ENCODE results near the gene ZC3HAV1.
A peak's percentile ranks its signal among the peaks of the same experiment; 100 is the strongest.
"Not testable (repeated sequence)": the region's sequence is repeated elsewhere in the genome, so short reads cannot be mapped to it uniquely, and the experiment has no call there.

Gene ZC3HAV1

DNA sequence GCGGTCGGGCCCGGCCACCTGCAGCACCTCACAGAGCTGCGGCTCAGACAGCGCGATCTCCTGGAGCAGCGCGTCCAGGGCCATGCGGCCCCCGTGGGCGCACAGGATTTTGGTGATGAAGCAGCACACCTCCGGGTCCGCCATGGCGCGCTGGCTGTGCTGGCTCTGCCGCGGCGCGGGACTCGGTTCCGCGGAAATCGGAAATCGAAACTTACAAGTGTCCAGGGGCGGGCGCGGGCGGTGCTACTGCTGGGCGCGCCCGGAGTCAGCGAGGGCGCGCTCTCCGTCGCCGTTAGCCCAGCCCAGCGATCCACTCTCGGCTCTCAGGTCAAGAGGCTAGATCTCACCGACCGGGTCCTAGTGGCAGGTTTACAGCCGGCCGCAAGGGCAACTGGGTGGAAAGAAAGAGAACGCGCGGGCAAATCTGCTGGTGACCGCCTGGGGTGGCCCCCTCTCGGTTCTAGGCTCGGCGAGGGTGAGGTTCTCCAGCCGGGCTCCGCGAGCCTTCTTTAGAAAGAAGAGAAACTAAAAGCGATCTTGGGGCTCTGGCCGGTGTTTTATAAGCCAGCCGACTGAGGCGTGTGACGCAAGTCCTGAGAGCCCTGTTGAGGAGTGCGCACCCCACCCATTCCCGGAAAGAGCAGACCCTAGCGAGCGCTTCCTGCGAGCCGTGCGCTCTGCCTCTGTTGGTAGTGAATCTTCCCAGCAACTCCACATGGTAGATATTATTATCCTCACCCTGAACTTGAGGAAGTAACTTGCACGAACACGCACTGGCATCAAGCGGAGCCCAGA lies at the start of gene ZC3HAV1:
TSS of gene ZC3HAV1 (minus strand) at position 533 of the 795 bp plus-strand sequence. CDS start at position 144, 389 bp downstream.
- DNase-seq (ENCODE audit: low read depth): peak; percentile 90

DNA sequence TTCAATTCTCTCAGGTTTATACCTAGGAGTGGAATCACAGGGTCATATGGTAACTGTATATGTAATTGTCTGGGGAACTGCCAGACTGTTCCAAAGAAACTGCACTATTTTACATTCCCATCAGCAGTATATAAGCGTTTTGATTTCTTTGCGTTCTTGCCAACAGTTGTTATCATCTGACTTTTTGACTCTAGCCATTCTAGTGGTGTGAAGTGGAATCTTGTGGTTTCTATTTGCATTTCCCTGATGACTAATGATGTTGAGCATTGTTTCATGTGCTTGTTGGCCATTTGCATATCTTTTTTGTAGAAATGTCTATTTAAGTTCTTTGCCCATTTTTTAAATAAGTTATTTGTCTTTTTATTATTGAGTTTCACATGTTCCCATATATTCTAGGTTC lies 44.3 kb upstream of the ZC3HAV1 start:
- DNase-seq (ENCODE audit: low read depth): no peak

DNA sequence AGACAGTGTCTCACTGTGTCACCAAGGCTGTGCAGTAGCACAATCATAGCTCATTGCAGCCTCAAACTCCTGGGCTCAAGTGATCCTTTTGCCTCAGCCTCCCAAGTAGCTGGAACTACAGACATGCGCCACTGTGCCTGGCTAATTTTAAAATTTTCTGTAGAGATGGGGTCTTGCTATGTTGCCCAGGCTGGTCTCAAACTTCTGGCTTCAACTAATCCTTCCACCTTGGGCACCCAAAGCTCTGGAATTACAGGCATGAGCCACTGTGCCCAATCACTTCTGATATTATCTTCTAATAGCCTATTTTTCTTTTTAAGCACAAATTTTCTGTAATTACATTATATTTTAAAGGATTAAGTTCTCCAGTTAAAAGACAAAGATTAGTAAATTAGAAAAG lies 42.6 kb upstream of the ZC3HAV1 start:
- no peak for DNase-seq (ENCODE audit: low read depth)

DNA sequence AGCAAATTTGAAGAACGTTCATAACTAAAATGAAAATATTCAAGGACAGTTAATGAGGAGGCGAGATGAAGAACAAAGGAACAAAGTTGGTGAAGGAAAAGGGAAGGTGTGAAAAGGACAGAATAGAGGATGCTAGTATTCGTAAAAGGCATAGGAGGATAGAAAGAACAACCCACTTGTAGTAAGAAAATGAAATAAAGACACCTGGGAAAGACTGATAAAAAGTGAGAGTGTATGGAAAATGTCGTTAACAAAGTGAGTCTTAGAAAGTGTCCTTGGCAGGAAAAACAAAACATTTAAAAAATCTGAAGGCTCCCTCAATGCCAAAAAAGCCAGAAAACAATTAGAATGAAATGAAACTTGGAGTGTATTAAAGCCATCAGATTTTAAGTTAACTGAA lies 29.6 kb upstream of the ZC3HAV1 start:
- DNase-seq (ENCODE audit: low read depth): no peak

DNA sequence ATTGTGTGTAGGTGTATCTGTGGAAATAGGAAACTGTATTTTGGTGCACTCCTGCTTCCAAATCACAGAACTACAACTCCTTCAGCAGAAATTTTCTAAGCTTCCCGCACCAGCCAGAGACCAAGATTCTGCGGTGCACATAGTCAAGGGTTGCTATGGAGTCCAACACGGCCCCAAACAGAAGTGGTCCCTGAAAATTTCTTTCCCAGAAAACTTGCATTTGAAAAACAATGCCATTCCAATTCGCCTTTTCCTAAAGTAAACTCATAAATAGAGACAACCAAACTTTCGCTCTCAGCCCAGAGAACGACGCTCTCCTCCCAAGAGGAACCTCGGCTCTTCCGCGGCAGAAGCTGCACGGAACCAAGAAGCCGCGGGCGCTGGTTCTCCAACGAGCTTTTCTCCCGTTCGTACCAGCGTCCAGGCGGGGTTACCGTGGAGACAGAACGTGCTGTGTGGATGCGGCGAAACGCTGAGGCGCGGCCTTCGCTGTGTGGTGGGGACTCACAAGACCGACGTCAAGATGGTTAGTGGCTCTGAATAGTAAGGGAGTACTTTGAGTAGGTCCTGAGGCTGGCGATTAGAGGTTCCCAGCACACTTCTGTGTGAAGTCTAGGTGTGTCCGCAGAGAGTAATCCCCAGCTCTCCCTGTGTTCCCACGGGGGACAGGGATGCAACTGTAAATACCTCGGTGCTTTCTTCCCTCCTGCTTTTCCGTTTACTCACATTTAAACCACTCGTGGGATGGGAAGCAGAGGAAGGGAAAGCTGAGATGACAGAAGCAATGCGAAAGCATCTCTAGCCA lies 24.0 kb upstream of the ZC3HAV1 start:
- peak; percentile 87 for DNase-seq (ENCODE audit: low read depth)

DNA sequence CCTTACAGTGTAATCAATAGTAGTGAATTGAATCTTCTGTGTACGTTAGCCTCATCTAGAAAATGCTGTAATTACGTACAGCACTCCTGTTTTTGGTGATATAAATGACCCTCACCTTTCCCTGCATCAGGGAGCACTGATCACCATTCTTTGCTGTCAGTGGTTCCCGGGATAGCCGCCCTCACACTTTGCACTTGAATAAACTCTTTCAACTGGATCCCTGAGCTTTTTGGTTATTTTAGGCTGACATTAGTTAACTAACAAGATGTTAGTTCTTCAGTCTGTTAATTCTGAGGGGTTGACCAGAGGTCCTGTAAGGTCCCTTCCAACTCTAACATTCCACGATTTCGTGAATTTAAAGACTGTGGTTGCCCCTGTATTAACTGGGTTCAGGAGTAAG lies 23.4 kb upstream of the ZC3HAV1 start:
- no peak for DNase-seq (ENCODE audit: low read depth)

DNA sequence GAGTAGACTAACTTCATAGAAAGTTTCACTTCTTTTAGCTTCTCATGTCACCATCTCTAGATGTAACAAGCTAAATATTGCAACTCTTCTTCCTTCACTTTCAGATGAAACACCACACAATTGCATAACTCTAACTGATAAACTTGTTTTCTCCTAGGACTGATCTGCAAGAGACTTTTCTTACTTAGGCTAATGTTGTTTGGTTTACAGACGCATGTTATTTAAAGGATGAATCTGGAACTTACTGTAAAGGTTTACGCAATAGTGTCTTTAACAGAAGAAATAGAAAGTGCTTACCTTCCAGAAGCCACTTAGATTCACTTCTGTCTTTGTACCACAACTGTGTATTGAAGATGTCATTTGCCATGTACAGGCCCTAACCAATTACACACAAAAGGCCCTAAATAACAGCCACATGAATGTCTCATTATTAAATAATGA lies 22.1 kb upstream of the ZC3HAV1 start:
- no peak for DNase-seq (ENCODE audit: low read depth)

DNA sequence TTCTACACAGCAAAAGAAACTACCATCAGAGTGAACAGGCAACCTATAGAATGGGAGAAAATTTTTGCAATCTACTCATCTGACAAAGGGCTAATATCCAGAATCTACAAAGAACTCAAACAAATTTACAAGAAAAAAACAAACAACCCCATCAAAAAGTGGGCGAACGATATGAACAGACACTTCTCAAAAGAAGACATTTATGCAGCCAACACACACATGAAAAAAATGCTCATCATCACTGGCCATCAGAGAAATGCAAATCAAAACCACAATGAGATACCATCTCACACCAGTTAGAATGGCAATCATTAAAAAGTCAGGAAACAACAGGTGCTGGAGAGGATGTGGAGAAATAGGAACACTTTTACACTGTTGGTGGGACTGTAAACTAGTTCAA lies 20.3 kb upstream of the ZC3HAV1 start:
- not testable (repeated sequence) for DNase-seq (ENCODE audit: low read depth)

DNA sequence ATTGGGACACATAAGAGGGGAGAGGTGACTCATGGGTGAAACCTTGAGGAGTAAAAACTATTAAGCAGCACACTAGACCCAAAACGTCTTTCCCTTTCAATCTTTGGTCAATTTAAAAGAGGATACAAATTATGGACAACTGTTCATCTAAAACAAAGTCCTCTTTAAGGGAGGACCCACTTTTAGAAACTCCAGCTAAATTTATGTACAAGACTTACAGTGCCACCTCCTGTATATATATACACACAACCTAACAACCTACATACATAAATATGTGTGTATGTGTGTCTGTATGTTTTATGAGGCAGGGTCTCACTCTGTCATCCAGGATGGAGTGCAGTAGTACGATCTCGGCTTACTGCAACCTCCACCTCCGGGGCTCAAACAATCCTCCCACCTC lies 18.1 kb upstream of the ZC3HAV1 start:
- DNase-seq (ENCODE audit: low read depth): peak; percentile 6

DNA sequence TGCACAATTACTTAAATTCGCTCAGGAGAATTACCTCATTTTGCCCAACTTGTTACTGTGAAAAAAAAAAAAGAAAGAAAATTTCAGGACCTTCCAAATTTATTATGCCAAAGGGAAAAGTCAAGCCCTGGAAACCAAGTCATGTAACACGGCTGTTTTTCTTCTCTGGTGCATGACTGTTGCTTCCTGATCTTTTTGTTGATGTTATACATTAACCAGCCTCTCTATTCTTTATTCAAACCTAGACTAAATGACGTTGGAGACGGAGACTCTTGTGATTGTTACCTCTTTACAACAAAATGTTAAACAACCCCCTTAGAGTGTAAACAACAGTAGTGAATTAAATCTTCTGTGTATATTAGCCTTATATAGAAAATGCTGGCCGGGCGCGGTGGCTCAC lies 16.1 kb upstream of the ZC3HAV1 start:
- no peak for DNase-seq (ENCODE audit: low read depth)

DNA sequence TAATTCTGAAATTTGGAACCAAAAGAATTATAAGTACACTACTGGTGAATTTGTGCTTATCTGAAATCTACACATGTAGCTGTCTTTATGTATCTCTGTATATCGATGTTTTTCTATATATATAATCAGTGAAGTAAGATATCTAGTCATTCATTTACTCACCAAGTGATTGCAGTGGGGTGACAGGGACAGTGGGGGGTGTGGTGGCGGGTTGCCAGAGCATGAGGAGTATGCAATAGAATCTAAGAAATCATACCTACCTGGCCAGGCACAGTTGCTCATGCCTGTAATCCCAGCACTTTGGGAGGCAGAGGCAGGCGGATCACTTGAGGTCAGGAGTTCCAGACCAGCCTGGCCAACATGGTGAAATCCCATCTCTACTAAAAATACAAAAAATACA lies 15.5 kb upstream of the ZC3HAV1 start:
- DNase-seq (ENCODE audit: low read depth): not testable (repeated sequence)

DNA sequence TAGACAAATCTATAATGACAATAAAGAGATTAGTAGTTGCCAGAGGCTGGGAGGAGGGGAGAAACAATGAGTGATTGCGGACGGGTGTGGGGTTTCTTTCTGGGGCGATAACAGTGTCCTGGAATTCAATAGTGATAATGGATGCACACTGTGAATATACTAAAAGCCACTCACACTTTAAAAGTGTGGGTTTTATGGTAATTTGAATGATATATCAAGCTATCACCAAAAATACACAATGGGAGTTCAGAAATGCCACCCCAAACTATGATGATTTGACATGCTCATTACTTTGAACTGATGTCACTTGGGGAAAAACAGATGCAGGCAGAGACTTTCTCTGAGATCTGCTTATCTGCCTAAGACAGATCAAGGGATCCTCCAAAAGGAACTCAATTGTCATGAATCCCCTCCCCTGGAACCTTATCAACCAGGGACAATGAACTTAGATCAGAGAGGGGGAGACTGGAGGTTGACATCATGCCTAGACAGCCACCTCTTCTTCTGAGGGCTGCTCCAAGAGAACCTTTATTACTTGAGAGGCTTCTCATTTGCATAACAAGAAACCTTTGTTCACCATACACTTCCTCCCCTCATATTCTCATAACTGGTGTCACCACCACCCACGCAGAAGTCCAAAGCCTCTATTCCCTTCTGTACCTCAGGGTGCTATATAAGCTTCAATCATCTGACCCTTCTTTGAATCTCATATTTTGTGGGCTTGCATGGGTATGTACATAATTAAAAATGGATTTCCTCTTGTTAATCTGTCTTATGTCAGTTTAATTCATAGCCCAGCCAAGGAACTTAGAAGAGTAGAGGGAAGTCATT lies 14.8 kb upstream of the ZC3HAV1 start:
- no peak for DNase-seq (ENCODE audit: low read depth)

DNA sequence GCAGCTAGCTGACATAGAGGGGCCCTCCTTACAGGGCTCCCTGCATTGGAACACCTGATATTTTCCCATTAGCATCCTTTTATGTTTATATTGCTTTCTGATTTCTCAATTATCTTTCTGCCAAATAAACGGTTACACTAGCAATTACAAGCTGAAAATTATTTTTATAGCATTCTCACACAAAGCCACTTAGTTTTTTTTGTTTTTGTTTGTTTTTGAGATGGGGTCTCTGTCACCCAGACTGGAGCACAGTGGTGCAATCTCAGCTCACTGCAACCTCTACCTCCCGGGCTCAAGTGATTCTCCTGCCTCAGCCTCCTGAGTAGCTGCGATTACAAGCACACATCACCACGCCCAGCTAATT lies 9.9 kb upstream of the ZC3HAV1 start:
- DNase-seq (ENCODE audit: low read depth): no peak

DNA sequence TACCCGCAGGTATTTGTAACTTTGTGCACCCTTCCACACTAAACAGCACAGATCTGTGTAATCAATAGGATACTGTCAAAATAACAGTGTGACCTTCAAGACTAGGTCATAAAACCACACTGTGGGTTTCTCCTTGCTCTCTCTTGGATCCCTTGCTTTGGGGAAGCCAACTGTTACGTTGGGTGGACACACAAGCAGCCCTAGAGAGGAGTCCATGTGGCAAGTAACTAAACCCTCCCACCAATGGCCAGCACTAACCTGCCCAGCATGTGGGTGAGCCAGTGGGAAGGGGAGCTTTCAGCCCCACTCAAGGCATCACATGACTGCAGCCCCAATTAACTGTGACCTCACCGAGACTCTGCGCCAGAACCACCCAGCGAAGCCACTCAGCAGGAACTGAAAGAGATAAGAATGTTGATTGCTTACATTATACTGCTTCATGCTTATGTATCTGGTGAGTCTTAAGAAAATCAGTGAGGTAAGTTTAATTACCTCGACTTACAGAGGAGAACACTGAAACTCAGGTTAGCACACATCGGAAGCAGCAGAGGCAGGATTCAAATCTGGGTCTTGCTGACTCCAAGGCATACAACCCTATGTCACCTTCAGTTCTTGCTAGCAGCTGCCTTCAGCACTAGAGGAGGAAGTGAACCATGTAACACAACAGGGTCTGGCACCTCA lies 9.4 kb upstream of the ZC3HAV1 start:
- DNase-seq (ENCODE audit: low read depth): no peak

DNA sequence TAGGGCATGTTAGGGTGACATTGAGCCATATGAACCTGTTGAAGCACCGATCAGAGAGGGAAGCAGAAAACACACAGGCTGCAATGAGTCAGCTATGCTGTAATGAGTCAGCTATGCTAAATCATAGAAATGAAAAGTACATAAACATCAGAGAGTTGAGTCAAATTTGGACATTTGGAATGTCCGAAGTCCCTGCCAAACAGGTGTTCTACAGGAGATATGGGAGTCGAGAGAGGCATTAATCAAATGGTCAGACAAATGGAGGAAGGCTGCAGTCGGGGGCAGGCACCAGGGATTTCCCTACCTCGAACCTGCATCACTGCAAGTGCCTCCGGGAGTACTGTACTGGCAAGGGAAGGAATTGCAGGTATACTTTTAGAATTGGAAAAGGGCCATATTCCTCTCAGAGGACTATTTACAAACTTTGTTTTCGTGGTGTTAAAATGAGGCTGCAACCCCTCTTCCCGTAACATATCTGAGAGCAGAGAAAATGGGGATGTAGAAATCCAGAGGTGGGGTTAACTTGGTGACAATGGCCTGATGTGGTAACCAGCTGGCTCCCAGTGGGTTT lies 8.8 kb upstream of the ZC3HAV1 start:
- DNase-seq (ENCODE audit: low read depth): peak; percentile 7

DNA sequence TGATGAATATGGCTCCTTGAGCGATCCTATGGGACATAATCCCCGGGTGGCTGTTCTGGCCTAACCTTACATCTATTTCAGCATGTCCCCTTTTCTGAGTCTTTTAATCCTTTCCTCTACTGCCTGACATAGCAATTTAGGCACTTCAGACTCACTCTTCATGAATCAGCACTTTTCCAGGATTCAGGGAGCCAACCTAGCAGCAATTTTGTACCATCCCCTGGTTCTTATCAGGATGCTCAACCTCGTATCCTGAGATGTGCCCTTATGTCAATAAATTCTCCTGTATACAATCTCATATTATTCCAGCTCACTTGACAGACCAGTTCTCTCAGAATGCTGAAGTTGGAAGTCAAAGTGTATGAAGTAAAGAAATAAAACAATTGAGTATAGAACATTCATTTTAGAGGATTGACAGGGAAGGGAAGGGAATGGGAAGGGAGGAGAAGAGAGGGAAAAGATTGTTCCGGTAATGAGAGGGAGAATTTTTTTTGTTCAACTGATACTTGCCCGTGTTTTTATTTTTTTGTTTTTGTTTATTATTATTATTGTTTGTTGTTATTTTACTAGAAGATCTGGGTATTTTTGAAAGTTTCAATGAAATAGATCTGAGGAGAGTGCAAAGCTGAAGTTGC lies 8.2 kb upstream of the ZC3HAV1 start:
- no peak for DNase-seq (ENCODE audit: low read depth)

DNA sequence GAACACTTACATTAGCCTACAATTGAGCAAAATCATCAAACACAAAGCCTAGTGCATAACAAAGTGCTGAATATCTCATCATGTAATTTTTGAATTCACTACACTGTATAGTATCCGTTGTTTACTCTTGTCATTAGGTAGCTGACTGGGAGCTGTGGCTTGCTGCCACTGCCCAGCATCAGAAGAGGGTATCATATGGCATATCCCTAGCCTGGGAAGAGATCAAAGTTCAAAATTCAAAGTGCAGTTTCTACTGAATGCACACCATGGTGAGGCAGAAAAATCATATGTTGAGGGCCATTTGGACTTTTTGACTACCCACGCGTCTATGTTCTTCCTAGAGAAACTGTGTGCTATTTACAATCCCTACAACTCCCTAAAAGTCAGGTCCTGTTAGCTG lies 7.5 kb upstream of the ZC3HAV1 start:
- no peak for DNase-seq (ENCODE audit: low read depth)

DNA sequence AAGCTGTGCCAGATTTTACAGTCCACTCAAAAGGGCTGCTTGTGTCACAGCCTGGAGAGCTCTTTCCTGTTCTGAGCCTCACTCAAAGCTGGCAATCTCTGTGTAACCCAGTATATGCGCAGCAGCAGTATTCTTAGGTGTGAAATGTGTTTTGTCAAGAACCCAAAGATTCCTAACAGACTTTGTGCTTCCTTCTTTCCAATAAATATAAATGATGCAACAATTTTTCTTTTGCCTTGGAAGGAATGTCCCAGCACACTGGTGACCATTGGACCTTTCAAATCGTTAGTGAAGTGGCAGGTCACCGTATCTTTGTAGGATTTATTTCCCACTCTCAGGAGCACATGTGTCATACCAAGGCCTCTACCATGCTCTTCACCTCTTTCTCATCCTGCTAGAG lies 5.6 kb upstream of the ZC3HAV1 start:
- DNase-seq (ENCODE audit: low read depth): no peak

DNA sequence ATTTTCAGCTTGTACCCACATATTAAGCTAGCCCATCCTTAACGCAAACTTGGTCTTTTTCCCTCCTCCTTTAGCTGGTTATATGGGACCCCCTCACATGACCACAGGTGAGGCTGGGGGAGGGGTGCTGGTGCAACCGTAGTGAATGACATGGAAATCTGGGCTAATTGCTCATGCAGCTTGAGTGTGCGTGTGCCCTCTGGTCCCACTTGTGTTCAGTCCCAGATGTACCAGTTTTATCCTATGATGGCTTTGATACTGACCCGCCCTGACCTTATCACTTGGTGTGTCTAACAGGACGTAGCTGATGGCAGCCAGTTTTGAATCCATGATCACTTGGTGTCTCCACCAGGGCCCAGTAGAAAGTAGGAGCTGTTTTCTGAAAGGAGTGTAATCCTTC lies 5.1 kb upstream of the ZC3HAV1 start:
- no peak for DNase-seq (ENCODE audit: low read depth)

DNA sequence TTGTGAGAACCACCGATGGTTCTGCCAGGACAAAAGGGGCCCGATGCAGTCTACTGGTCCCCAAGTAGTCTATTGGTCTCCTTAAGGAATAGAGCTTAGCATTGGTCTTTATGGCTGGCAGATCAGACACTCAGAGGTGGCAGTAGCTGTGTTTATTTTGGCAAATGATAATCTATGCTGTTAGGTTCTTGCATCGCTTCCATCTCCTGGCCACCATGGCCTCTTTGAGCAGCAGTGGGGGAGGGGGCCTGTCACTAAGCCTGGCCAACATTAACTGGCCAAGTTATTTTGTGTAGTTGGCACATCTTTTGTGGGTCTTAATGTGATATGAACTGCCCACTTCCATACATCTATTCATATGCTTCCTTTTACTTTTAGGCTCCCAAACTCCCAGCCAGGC lies 4.5 kb upstream of the ZC3HAV1 start:
- no peak for DNase-seq (ENCODE audit: low read depth)

DNA sequence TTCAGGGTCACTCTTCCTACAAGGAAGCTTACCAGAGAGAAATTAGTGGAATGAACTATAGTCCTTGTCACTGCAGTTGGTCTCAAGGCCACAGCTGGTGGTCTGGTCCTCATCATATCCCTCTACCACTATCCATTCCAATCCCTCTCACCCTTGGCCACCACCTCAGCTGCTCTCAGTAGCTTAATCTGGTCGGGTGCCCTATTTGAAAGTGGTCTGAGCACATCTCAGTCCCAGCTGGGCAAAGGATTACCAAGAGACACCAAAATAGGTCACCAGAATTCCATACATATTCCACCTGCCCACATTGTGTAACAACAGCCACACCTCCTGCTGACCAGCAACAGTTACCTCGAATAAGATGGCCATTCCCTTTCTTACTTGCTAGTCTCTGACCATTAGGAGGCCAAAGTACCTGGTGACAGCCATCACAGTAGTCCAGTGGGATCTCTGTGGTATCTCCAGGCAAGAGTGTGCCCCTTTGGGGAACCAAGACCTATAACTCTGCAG lies 3.3 kb upstream of the ZC3HAV1 start:
- DNase-seq (ENCODE audit: low read depth): no peak
